CD14-positive monocyte (primary cell): ENCODE measurements around the gene GPC6. TPM values are rescaled to one million over a fixed set of nuclear protein-coding genes. Genes with fewer than 3 reads are reported as not detected.

Source experiments
- DNase-seq, 3 donors: peaks; one replicate each; pipeline ENCODE4 v3.0.0-alpha.2; 2011 to 2022
- H2AFZ ChIP-seq: 2 replicates; pipeline ENCODE4 v1.6.0; 2012; ENCODE audit warnings: mild to moderate bottlenecking, low read depth, low read length, inconsistent platforms; ENCODE audit not compliant: insufficient read depth, poor library complexity, severe bottlenecking
- H3K27ac ChIP-seq, 2 donors: 1 replicate in 1 of 2; 2 replicates in 1 of 2; pipeline ENCODE4 v1.5.1; 2012 to 2013; ENCODE audit warnings: low read length in 2 of 2, control low read depth in 1 of 2, inconsistent platforms in 1 of 2, low read depth in 1 of 2, mild to moderate bottlenecking in 1 of 2
- H3K27me3 ChIP-seq, 2 donors: one replicate each; pipeline versions ENCODE4 v1.6.0 to v1.6.1; 2011 to 2013; ENCODE audit warnings: low read length in 2 of 2; ENCODE audit not compliant: control insufficient read depth in 2 of 2, insufficient read depth in 2 of 2
- H3K36me3 ChIP-seq, 2 donors: replicated peaks in 1 of 2; 1 replicate in 1 of 2; 2 replicates in 1 of 2; pipeline versions ENCODE4 v1.5.1 to v1.6.1; 2012 to 2013; ENCODE audit warnings: low read length in 2 of 2, control low read depth in 1 of 2, inconsistent platforms in 1 of 2, mild to moderate bottlenecking in 1 of 2; ENCODE audit not compliant: insufficient read depth in 2 of 2, control insufficient read depth in 1 of 2
- H3K4me1 ChIP-seq, 2 donors: 1 replicate in 1 of 2; 2 replicates in 1 of 2; pipeline versions ENCODE4 v1.5.1 to v1.6.1; 2012 to 2013; ENCODE audit warnings: low read length in 2 of 2, control low read depth in 1 of 2, inconsistent platforms in 1 of 2, mild to moderate bottlenecking in 1 of 2, moderate library complexity in 1 of 2; ENCODE audit not compliant: insufficient read depth in 2 of 2, control insufficient read depth in 1 of 2
- H3K4me2 ChIP-seq: replicated peaks from 2 replicates; pipeline ENCODE3; 2012; ENCODE audit warnings: low read length, moderate library complexity, mild to moderate bottlenecking; ENCODE audit not compliant: poor library complexity, severe bottlenecking; ENCODE audit errors: extremely low read depth
- H3K4me3 ChIP-seq, 3 experiments: fragments of 200-600 bp in 1 of 3; sonication (generic) in 1 of 3; replicated peaks in 1 of 3; 1 replicate in 2 of 3; 2 replicates in 1 of 3; pipeline ENCODE4 v1.5.1; 2011 to 2013; ENCODE audit warnings: low read length in 3 of 3, mild to moderate bottlenecking in 3 of 3, control low read depth in 2 of 3, low read depth in 2 of 3, inconsistent platforms in 1 of 3, moderate library complexity in 1 of 3
- H3K79me2 ChIP-seq: 2 replicates; pipeline ENCODE4 v1.6.0; 2012; ENCODE audit warnings: mild to moderate bottlenecking, control low read depth, inconsistent platforms, low read length, moderate library complexity; ENCODE audit not compliant: insufficient read depth
- H3K9ac ChIP-seq: 2 replicates; pipeline ENCODE4 v1.6.0; 2017; ENCODE audit warnings: low read length, mild to moderate bottlenecking; ENCODE audit not compliant: insufficient read depth, poor library complexity, severe bottlenecking
- H3K9me3 ChIP-seq, 2 donors: replicated peaks in 1 of 2; 1 replicate in 1 of 2; 2 replicates in 1 of 2; pipeline versions ENCODE4 v1.5.1 to v1.6.1; 2012 to 2013; ENCODE audit warnings: low read length in 2 of 2, control low read depth in 1 of 2; ENCODE audit not compliant: control insufficient read depth in 1 of 2, insufficient read depth in 1 of 2
- H4K20me1 ChIP-seq: 2 replicates; pipeline ENCODE4 v1.6.0; 2012; ENCODE audit warnings: mild to moderate bottlenecking, low read length, control low read depth, moderate library complexity; ENCODE audit not compliant: insufficient read depth
- H3K27ac Mint-ChIP-seq, 7 donors: one replicate each; pipeline ENCODE4 v1.8.0; 2020; ENCODE audit warnings: mild to moderate bottlenecking in 7 of 7, mixed read lengths in 7 of 7, moderate library complexity in 6 of 7, inconsistent platforms in 2 of 7
- H3K27me3 Mint-ChIP-seq, 3 donors: one replicate each; pipeline ENCODE4 v1.8.0; 2021 to 2022; ENCODE audit warnings: low read depth in 3 of 3, mild to moderate bottlenecking in 3 of 3, mixed read lengths in 3 of 3, moderate library complexity in 3 of 3, inconsistent platforms in 1 of 3
- H3K36me3 Mint-ChIP-seq, 2 donors: one replicate each; pipeline ENCODE4 v1.8.0; 2020; ENCODE audit warnings: mixed read lengths in 2 of 2, inconsistent platforms in 1 of 2, mild to moderate bottlenecking in 1 of 2
- H3K4me1 Mint-ChIP-seq: one replicate; pipeline ENCODE4 v1.8.0; 2020; ENCODE audit warnings: mild to moderate bottlenecking, mixed read lengths
- H3K4me3 Mint-ChIP-seq, 2 donors: one replicate each; pipeline ENCODE4 v1.8.0; 2020; ENCODE audit warnings: mild to moderate bottlenecking in 2 of 2, mixed read lengths in 2 of 2, moderate library complexity in 1 of 2
- H3K9me3 Mint-ChIP-seq, 7 donors: one replicate each; pipeline ENCODE4 v1.8.0; 2020 to 2022; ENCODE audit warnings: mixed read lengths in 7 of 7, mild to moderate bottlenecking in 6 of 7, moderate library complexity in 6 of 7, inconsistent platforms in 2 of 7
- CTCF ChIP-seq: fragments of 200-600 bp; IDR thresholded peaks from one replicate; pipeline ENCODE4 v1.8.0; 2022; ENCODE audit warnings: antibody characterized with exemption, mild to moderate bottlenecking
- WGBS: methylation state at CpG from one replicate; pipeline ENCODE4 v1.1.5; 2013; ENCODE audit warnings: missing lambda C conversion rate; ENCODE audit not compliant: insufficient coverage; 5-methylcytosine and 5-hydroxymethylcytosine counted together
- intact Hi-C, 2 donors: fragments of 100-400 bp; cut with micrococcal nuclease; formaldehyde crosslinking; loops; one replicate each; pipeline versions ENCODE4 v1.15.0 to v1.15.1; 2023
- polyA plus RNA-seq, 3 donors: library from polyadenylated mRNA; depleted of rRNA in 1 of 3; unstranded in 2 of 3; stranded (reverse) in 1 of 3; fragments of 300-500 nt in 2 of 3; fragments of >200 nt in 1 of 3; fragmentation: Illumina TruSeq in 2 of 3; gene quantifications; 1 replicate in 2 of 3; 2 replicates in 1 of 3; pipeline ENCODE4 v1.2.3, GENCODE V29; 2012 to 2021

GPC6 gene
- polyA plus RNA-seq, 3 donors, result not detected

DNA sequence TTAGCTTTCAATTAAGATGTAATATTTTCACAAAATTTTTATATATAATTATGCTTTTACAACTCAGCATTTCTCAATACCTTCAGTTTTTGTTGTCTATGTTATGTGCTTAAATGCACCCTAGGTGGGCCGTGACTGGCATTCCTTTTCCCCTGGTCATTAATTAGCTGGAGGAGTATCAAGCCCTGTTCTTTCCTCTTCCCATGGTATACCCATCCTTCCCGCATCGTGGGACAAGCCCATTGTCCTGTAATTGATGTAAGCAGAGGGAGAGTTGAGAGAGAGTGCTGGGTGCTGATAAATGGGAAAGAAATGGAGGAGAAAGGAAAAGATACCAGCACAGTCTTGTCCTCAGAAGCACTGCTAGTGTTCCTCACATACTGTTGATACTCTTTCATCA, 591.7 kb downstream of the GPC6 start:
- Mint-ChIP-seq H3K4me1 (no peaks in the 10 kb centered on the region), H3K27me3 (no peaks in the 10 kb centered on the region), H3K4me3 (no peak overlapping the region), H3K36me3 (no peaks in the 10 kb centered on the region), H3K9me3 (peaks cover 0 to 1% (median 0%) of the 10 kb centered on the region in 7 donors), H3K27ac (no peak overlapping the region)
- Histone ChIP-seq H3K36me3 (no peaks in the 10 kb centered on the region), H3K27me3 (no peaks in the 10 kb centered on the region), H4K20me1 (no peaks in the 10 kb centered on the region), H3K9ac (no peak overlapping the region), H2AFZ (no peak overlapping the region), H3K79me2 (no peaks in the 10 kb centered on the region), H3K4me1 (no peaks in the 10 kb centered on the region), H3K9me3 (no peaks in the 10 kb centered on the region), H3K4me3 (no peak overlapping the region), H3K27ac (no peak overlapping the region), H3K4me2 (no peak overlapping the region)
- WGBS, result no CpG with 5 or more reads among the region's 3 CpGs
- no peak for DNase-seq
- no peak for TF ChIP-seq CTCF
- intact Hi-C loops, result no loop called here

- H3K27me3 ChIP-seq, result no peaks in the 10 kb centered on the region
- H3K4me3 ChIP-seq, result no peak overlapping the region
- no peaks in the 10 kb centered on the region for H4K20me1 ChIP-seq
- H3K9me3 Mint-ChIP-seq, result peaks cover 0 to 1% (median 0%) of the 10 kb centered on the region in 7 donors
- H3K4me1 Mint-ChIP-seq, result no peaks in the 10 kb centered on the region
- no CpG with 5 or more reads among the region's 3 CpGs for WGBS
- H3K4me3 Mint-ChIP-seq, result no peak overlapping the region
- H3K9ac ChIP-seq, result no peak overlapping the region
- no peaks in the 10 kb centered on the region for H3K36me3 Mint-ChIP-seq
- TF ChIP-seq CTCF, result no peak
- H3K27ac ChIP-seq, result no peak overlapping the region
- no peak overlapping the region for H3K4me2 ChIP-seq
- intact Hi-C loops, result no loop called here
- no peak overlapping the region for H2AFZ ChIP-seq
- DNase-seq, result no peak
- no peaks in the 10 kb centered on the region for H3K79me2 ChIP-seq
- no peak overlapping the region for H3K27ac Mint-ChIP-seq
- no peaks in the 10 kb centered on the region for H3K27me3 Mint-ChIP-seq
- H3K36me3 ChIP-seq, result no peaks in the 10 kb centered on the region
- no peaks in the 10 kb centered on the region for H3K9me3 ChIP-seq
- H3K4me1 ChIP-seq, result no peaks in the 10 kb centered on the region
These were observed 592.8 kb downstream of the GPC6 start for GRCh38 chr13:93819331-93819890.
